ENCODE measurements around the gene ARHGAP28. TPM values are rescaled to one million over a fixed set of nuclear protein-coding genes. Genes with fewer than 3 reads are reported as not detected.

The ARHGAP28 gene
- total RNA-seq, 1 experiment from 2014 or later, result 0.41 TPM

GRCh38 chr18:6876641-6877041 is 147.1 kb downstream of the ARHGAP28 start:
- intact Hi-C loops (cut with micrococcal nuclease; ENCODE audit: unreplicated experiment) (no loop called here), in situ Hi-C loops (cut with HindIII; ENCODE audit: low pct_unique_long_range_greater_than_20kb, low sequenced_read_pairs) (no loop called here)
- Histone ChIP-seq H3K4me3 (ENCODE audit: low read depth in 2 of 2, low read length in 2 of 2) (no peak overlapping the region), H3K9me3 (ENCODE audit: control insufficient read depth, insufficient read depth, low read depth, low read length) (no peaks in the 10 kb centered on the region), H3K4me1 (ENCODE audit: control insufficient read depth, insufficient read depth, low read length) (no peaks in the 10 kb centered on the region), H3K27me3 (ENCODE audit: control insufficient read depth, insufficient read depth, low read length) (no peaks in the 10 kb centered on the region), H3K36me3 (ENCODE audit: control insufficient read depth, insufficient read depth, low read length) (no peaks in the 10 kb centered on the region), H3K27ac (ENCODE audit: low read length) (no peak overlapping the region)
- ChIA-PET CTCF (no interaction called here), POLR2A (no interaction called here)
- TF ChIP-seq CTCF (IDR thresholded peaks at IDR 0.05), result no peak
- TF ChIP-seq SIN3A (IDR thresholded peaks at IDR 0.05; ENCODE audit: borderline replicate concordance, insufficient read depth, low read depth, low read length), result no peak
- no peak for TF ChIP-seq POLR2AphosphoS5 (IDR thresholded peaks at IDR 0.05; ENCODE audit: low read depth, low read length)
- TF ChIP-seq REST (IDR thresholded peaks at IDR 0.05; ENCODE audit: insufficient read depth in 1 of 2, low read depth in 2 of 2, low read length in 1 of 2), result no peak
- DNase-seq (ENCODE audit: low read depth, low spot score) (no peak), ATAC-seq (no peak)
- no TSS peak for BruUV-seq (replicated peaks)

GRCh38 chr18:6877288-6877687 is 147.8 kb downstream of the ARHGAP28 start:
- Histone ChIP-seq H3K4me3 (ENCODE audit: low read depth in 2 of 2, low read length in 2 of 2) (no peak overlapping the region), H3K27me3 (ENCODE audit: control insufficient read depth, insufficient read depth, low read length) (no peaks in the 10 kb centered on the region), H3K9me3 (ENCODE audit: control insufficient read depth, insufficient read depth, low read depth, low read length) (no peaks in the 10 kb centered on the region), H3K27ac (ENCODE audit: low read length) (no peak overlapping the region), H3K36me3 (ENCODE audit: control insufficient read depth, insufficient read depth, low read length) (no peaks in the 10 kb centered on the region), H3K4me1 (ENCODE audit: control insufficient read depth, insufficient read depth, low read length) (no peaks in the 10 kb centered on the region)
- ATAC-seq (no peak), DNase-seq (ENCODE audit: low read depth, low spot score) (no peak)
- ChIA-PET CTCF (no interaction called here), POLR2A (no interaction called here)
- BruUV-seq (replicated peaks), result no TSS peak
- in situ Hi-C loops (cut with HindIII; ENCODE audit: low pct_unique_long_range_greater_than_20kb, low sequenced_read_pairs), result no loop called here
- TF ChIP-seq POLR2AphosphoS5 (IDR thresholded peaks at IDR 0.05; ENCODE audit: low read depth, low read length), result no peak
- TF ChIP-seq TCF7L2 (IDR thresholded peaks at IDR 0.05; ENCODE audit: low read depth, low read length), result no peak
- TF ChIP-seq SIN3A (IDR thresholded peaks at IDR 0.05; ENCODE audit: borderline replicate concordance, insufficient read depth, low read depth, low read length), result no peak
- TF ChIP-seq REST (IDR thresholded peaks at IDR 0.05; ENCODE audit: insufficient read depth in 1 of 2, low read depth in 2 of 2, low read length in 1 of 2), result no peak
- no peak for TF ChIP-seq CTCF (IDR thresholded peaks at IDR 0.05)
- intact Hi-C loops (cut with micrococcal nuclease; ENCODE audit: unreplicated experiment), result no loop called here
